Astrocyte (in vitro differentiated cells and primary cell): ENCODE results near the gene EIF2S2.

Experiments
- CTCF ChIP-seq: IDR thresholded peaks from 2 replicates; pipeline ENCODE4 v1.5.1; 2011; ENCODE audit warnings: low read depth, mild to moderate bottlenecking, inconsistent platforms, low read length, moderate library complexity; ENCODE audit not compliant: insufficient read depth
- EZH2 ChIP-seq: IDR thresholded peaks from 2 replicates; pipeline ENCODE4 v1.6.1; 2012; ENCODE audit warnings: mild to moderate bottlenecking, low read length, inconsistent platforms; ENCODE audit not compliant: insufficient read depth

DNA sequence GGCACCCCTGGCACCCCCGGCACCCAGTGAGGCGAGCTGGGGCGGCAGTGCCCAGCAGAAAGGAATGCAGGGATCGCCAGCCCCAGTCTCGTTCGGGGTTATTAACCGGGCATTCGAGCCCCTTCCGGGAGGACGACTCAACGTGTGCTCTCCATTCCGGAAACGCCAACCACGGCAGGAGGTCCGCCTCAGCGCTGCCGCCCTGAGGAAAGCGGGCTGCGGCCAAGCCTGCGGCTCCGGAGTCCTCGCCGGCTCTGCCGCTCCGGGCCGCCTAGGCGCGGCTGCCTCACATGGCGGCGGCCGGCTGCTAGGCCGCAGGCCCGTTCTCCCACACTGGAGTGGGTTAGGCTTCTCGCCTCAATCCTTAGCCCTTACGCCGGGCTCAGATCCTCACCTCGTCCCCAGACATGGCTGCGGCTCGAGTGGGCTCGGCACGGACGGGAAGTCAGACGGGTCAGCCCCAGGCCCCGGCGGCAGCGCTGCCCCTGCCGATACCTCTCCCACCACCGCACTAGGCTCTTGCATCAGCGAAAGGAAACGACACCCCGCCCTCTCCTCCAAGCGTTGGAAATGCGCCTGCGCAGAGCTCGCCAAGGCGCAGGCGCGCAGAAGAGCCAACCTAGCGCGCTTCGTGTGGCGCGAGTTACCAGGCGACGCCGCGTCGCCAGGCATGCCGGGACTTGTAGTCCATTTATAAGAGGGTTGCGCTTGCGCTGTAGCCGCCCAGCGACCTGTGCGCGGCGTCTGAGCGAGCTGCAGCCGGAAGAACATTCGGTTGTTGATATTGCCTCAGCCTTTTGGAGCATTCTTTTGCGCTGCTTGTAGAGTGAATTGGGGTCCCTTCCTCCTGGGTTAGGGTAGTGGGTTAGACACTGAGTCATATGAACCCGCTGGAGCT is at the start of gene EIF2S2:
- TF ChIP-seq CTCF, result no peak
- TF ChIP-seq EZH2, result no peak
